HG02678 (cell line): ENCODE measurements around the gene SELENOW.
"Not testable (repeated sequence)": the region's sequence is repeated elsewhere in the genome, so short reads cannot be mapped to it uniquely, and the experiment has no call there.

Experiments
- ATAC-seq: cut with Tn5 transposase; IDR thresholded peaks from one replicate; pipeline ENCODE4 v1.9.1; 2021; ENCODE audit warnings: mild to moderate bottlenecking, moderate library complexity; ENCODE audit not compliant: unreplicated experiment

SELENOW gene

DNA sequence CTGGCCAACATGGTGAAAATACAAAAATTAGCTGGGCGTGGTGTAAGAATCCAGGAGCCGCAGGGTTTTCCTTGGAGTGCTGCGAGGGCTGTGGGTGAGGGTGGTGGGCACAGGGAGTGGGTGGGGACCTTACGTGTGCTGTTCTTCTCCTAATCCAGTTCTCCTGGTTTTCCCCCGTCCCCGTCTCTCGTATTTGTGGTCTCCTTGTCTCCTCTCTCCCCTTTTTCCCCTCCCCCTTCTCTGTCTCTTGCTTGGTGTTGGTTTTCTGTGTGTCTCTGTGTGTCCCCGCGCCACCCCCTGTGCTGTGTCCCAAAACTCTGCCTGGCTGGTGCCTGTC lies 1.7 kb downstream of the SELENOW start:
- no peak for ATAC-seq

DNA sequence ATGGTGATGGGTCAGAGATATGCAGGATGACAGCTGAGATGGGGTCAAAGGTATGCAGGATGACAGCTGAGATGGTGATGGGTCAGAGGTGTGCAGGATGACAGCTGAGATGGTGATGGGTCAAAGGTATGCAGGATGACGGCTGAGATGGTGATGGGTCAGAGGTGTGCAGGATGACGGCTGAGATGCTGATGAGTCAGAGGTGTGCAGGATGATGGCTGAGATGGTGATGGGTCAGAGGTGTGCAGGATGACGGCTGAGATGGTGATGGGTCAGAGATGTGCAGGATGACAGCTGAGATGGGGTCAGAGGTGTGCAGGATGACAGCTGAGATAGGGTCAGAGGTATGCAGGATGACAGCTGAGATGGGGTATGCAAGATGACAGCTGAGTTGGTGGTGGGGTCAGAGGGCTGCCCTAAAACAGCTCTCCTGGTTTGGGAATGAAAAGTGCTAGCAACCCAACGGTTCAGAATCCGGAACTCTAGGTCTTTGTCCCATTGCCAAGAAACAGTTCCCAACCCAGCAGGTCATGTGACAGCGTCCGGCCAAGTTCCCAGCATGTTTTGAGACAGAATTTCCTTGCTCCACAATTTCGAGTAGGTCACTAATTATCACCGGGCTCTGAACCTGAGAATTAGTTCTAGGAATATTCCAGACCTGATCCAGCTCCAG lies 3.2 kb downstream of the SELENOW start:
- ATAC-seq: no peak

DNA sequence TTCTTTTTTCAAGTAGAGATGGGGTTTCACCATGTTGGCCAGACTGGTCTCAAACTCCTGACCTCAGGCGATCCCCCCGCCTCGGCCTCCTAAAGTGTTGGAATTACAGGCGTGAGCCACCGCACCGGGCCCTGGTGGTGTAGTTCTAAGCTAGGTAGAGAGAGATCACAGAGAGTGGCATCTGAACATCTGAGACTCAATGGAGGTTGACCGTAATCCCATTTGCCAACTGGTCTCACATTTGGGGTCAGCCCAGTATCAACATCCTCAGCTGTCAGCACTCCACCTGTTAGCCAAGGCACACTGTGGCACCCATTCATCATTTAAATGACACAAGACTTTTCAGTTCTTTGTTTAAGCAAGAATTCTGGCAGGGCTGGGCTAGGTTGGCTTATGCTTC lies 8.1 kb downstream of the SELENOW start:
- ATAC-seq: no peak

- not testable (repeated sequence) for ATAC-seq
These were observed 8.8 kb downstream of the SELENOW start for GRCh38 chr19:47787307-47787706.

GRCh38 chr19:47789811-47790210 lies 11.3 kb downstream of the SELENOW start:
- ATAC-seq: not testable (repeated sequence)

DNA sequence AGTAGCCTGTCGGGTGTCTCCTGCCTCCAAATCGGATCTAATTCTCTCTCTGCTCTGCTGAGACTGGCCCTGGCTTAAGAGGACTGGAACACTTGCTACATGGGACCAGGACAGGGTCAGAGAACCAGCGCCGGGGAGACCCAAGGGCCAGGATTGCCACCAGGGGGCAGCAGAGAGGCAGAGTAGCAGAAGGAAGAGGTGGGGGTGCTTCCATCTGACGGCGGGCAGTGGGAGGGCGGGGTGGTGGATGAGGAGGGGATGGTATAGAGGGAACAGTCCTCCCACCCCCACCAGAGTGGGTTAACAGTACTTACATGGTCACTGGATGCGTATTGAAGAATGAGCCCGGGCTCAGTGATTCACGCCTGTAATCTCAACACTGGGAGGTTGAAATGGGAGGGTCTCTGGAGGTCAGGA lies 11.9 kb downstream of the SELENOW start:
- ATAC-seq: no peak

DNA sequence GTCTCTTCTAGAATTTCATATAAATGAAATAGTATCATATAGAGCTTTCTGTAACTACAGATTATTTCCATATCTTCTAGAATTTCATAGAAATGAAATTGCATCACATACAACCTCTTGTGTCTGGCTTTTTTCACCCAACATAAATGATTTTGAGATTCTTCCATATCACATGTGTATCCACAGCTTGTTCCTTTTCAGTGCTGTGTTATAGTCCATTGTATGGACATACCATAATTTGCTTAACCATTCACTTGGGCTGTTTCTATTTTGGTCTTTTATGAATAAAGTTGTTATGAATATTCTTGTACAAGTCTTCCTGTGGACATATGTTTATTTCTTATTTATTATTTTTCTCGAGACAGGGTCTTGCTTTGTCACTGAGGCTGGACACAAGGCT lies 14.1 kb downstream of the SELENOW start:
- no peak for ATAC-seq

GRCh38 chr19:47794526-47794925 lies 16.0 kb downstream of the SELENOW start:
- ATAC-seq: no peak

DNA sequence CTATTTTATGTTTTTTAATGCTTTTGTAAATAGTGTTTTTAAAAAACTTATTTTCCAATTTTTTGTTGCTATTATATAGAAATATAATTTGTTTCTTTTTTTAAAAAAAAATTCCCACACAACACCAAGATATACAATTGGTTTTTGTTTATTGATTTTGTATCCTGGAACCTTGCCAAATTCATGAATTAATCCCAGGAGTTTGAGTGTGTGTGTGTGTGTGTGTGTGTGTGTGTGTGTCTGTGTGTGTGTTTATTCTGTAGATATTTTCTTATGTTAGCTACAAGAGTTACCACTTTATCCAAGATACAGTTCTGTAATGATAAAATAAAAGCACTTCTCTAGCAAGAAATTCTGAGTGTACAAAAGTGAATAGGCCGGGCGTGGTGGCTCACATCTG lies 18.3 kb downstream of the SELENOW start:
- no peak for ATAC-seq

DNA sequence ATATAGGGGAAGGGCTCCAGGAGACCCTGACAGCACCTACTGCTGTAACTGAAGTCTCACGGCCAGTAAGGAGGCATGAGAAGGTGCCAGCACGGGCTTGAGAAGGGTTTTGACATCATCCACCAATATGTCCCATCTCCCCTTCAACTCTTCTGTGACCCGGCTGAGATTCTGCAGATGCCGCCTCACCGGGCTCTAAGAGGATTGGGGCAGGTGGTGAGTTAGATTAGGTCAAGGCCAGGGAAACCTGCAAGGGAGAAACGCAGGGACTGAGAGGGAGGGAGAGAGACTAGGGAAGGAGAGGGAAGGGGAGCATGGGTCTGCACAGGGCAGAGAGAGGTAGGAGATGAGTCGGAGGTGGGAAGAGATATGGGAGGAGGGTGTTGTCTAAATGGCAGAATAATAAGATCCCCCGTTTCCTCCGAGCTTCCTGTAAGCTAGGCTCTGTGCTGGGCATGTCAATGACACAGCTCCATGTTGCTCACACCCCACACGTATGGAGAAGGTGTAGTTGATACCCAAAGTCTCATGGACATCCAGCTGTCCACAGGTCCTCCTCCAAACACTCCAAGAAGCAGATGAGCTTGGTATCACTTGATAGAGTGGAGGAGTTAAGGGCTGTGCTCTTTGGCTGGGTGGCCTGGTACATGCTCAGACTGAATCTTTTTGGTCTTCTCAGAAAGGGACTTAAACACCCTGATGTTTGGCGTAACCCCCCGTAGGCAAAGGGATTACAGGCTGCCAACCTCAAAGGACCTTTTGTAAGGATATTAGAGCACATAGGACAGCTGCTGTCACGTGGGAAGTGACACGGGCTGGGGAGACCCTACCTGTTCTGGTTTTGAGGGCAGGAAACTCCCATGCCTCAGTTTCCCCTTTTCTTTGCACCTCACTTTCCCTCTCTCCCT lies 19.7 kb downstream of the SELENOW start:
- no peak for ATAC-seq

GRCh38 chr19:47798904-47799266 lies 20.4 kb downstream of the SELENOW start:
- no peak for ATAC-seq

DNA sequence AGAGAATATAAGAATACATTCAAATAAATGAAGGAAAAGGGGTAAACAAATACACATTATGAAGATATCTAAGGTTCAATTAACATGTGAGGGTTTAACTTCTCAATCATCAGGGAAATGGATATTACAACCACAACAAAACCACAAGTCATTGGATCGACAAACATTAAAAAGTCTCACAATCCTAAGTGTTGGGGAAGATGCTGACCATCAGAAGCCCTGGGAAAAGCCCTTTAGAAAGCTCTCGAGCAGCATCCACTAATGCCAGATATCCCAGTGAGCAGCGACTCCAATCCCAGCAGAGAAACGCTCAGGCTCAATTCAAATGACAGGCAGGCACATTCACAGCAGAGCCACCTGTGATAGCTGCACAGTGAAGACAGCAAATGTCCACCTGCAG lies 22.8 kb downstream of the SELENOW start:
- ATAC-seq: no peak

- no peak for ATAC-seq
These were observed 24.1 kb downstream of the SELENOW start for GRCh38 chr19:47802521-47803043.

DNA sequence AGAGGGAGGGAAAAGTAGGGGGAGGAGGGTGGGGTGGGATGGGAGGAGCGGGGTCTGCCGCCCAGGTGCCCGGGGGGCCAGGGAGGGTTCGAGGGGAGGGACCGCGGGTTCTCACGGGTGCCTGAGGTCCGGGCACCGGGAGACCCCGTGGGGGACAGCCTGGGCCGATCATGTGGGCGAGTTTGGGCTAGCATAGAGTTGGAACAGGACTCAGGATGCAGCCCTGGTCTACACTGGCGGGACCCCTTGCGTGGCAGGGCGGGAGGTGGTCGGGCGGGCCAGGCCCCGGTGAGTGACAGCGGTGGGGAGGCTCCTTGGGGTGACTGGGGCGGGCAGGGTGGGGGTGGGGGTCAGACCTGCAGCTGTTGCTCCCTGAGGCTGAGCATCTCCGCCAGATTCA lies 24.6 kb downstream of the SELENOW start:
- not testable (repeated sequence) for ATAC-seq

DNA sequence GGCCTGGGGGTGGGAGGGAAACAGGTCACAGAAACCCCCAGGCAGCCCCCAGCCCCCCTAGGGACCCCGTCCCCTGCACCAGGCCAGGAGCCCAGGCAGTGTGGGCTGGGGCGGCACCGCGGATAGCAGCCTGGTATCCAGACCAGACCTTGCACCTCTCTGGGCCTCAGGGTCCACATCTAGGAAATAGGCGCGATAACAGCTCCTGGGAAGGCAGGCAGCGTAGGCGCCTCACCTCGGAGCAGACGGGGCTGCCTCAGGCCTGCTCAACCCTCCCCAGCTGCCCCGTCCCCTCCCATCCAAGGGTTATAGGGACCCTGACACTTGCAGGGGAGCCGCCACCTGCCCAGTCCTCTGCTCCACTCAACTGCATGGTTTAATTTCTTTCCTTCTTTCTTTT lies 25.2 kb downstream of the SELENOW start:
- not testable (repeated sequence) for ATAC-seq

- ATAC-seq: not testable (repeated sequence)
These were observed 25.9 kb downstream of the SELENOW start, which contains the start of gene TPRX1 for GRCh38 chr19:47804451-47804850. Gene TPRX1, minus strand, starts transcription at chr19:47804551. Its CDS starts 12 bp downstream, at chr19:47804539.

DNA sequence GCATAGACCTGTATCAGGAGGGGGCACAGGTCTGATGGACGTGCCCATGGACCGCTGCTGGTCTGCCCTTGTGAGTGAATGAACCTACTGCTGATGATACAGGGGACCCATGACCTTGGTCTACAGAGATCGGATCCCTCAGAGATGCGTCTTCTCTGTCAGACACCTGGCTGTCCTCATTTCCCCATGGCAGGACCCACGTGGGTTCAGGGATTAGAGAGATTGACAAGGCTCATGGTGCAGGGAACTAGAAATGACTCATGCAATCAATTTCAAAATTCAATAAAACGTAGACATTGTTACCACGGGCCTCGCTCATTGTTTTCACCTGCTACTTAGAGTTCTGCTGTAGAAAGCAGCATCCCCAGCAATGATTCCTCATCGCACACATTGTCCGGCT lies 26.8 kb downstream of the SELENOW start:
- no peak for ATAC-seq

DNA sequence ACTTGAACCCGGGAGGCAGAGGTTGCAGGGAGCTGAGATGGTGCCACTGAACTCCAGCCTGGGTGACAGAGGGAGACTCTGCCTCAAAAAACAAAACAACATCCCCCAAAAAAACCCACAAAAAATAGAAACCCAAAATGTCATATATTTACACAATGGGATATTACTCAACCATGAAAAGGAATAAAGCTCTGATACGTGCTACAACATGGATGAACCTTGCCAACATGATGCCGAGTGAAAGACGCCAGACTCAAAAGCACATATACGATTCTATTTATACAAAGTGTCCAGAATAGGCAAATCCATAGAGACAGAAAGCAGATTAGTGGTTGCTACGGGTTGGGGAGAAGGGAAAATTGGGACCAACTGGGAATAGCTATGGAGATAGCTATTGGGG lies 27.9 kb downstream of the SELENOW start:
- ATAC-seq: no peak

GRCh38 chr19:47813304-47813994 lies 34.9 kb downstream of the SELENOW start:
- no peak for ATAC-seq

DNA sequence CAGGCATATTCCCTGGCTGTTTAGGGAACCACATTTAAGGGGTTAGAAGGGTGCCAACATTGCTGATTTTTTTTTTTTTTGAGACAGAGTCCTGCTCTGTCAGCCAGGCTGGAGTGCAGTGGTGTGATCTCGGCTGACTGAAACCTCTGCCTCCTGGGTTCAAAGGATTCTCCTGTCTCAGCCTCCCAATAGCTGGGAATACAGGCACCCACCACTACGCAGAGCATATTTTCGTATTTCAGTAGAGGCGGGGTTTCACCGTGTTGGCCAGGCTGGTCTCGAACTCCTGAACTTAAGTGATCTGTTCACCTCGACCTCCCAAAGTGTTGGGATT lies 35.5 kb downstream of the SELENOW start:
- ATAC-seq: no peak

DNA sequence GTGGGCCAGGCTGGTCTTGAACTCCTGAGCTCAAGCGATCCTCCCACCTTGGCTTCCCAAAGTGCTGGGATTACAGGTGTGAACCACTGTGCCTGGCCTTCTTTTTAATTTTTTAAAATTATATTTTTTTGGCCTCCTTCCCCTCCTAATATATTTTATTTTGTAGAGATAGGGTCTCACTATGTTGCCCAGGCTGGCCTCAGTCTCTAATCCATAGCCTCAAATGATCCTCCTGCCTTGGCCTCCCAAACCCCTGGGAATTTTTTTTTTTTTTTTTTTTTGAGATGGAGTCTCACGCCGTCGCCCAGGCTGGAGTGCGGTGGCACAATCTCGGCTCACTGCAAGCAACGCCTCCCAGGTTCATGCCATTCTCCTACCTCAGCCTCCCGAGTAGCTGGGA lies 37.8 kb downstream of the SELENOW start:
- ATAC-seq: not testable (repeated sequence)

DNA sequence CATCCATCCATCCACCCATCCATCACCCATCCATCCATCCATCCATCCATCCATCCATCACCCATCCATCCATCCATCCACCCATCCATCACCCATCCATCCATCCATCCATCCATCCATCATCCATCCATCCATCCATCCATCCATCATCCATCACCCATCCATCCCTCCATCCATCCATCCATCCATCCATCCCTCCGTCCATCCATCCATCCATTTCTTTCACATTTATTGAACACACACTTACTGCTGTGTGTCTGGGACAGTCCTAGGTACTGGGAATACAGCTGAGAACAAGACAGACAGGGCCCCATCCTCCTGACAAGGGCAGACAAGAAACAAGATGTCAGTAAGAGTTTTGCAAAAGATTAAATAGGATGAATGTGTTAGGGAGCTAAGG lies 39.7 kb downstream of the SELENOW start:
- not testable (repeated sequence) for ATAC-seq
